Limb (tissue), 2 donors: Measurements from ENCODE around the gene KBTBD3.

Source experiments
- DNase-seq, 2 donors: peaks; one replicate each; pipeline ENCODE4 v3.0.0-alpha.2; 2016; ENCODE audit errors: extremely low spot score in 2 of 2

KBTBD3 gene

GRCh38 chr11:106076919-106077608 lies at the start of gene KBTBD3:
TSS of gene KBTBD3 (minus strand) at chr11:106077347. CDS start at chr11:106059097, 18,250 bp downstream.
- DNase-seq: peak; percentile 98 to 99

- no peak for DNase-seq
Observed at GRCh38 chr11:106121570-106122320, 44.6 kb upstream of the KBTBD3 start.

- no peak for DNase-seq
Observed at GRCh38 chr11:106105986-106106385, 28.8 kb upstream of the KBTBD3 start.

GRCh38 chr11:106101819-106102218 lies 24.7 kb upstream of the KBTBD3 start:
- no peak for DNase-seq

- DNase-seq: no peak
Observed at GRCh38 chr11:106101370-106101769, 24.2 kb upstream of the KBTBD3 start.

- no peak for DNase-seq
Observed at GRCh38 chr11:106098893-106099553, 21.9 kb upstream of the KBTBD3 start.

- DNase-seq: no peak
Observed at GRCh38 chr11:106092446-106092845, 15.3 kb upstream of the KBTBD3 start.

GRCh38 chr11:106091480-106092123 lies 14.5 kb upstream of the KBTBD3 start:
- DNase-seq: no peak

- DNase-seq: no peak
Observed at GRCh38 chr11:106088896-106089295, 11.7 kb upstream of the KBTBD3 start.

- peak; percentile 66 to 69 for DNase-seq
Observed at GRCh38 chr11:106087815-106088435, 10.8 kb upstream of the KBTBD3 start.

GRCh38 chr11:106086850-106087249 lies 9.7 kb upstream of the KBTBD3 start:
- DNase-seq: no peak

- no peak for DNase-seq
Observed at GRCh38 chr11:106086135-106086534, 9.0 kb upstream of the KBTBD3 start.

- DNase-seq: no peak
Observed at GRCh38 chr11:106082096-106082495, 4.9 kb upstream of the KBTBD3 start.

GRCh38 chr11:106077609-106078455 lies 685 bp upstream of the KBTBD3 start, which contains the start of gene AASDHPPT:
TSS of gene AASDHPPT (plus strand) at chr11:106077662. CDS start at chr11:106077711, 49 bp downstream.
- peak; percentile 39 to 48 for DNase-seq

GRCh38 chr11:106076171-106076918 lies 802 bp downstream of the KBTBD3 start:
- no peak for DNase-seq

- no peak for DNase-seq
Observed at GRCh38 chr11:106072804-106073203, 4.3 kb downstream of the KBTBD3 start.

- DNase-seq: no peak
Observed at GRCh38 chr11:106070606-106071005, 6.5 kb downstream of the KBTBD3 start.

GRCh38 chr11:106063009-106063408 lies 14.1 kb downstream of the KBTBD3 start:
- no peak for DNase-seq
